H1 (cell line): ENCODE measurements around the gene ARPIN. TPM values are rescaled to one million over a fixed set of nuclear protein-coding genes. Genes with fewer than 3 reads are reported as not detected.

ENCODE experiments used
- CTCF ChIA-PET: fragments of 300-600 bp; sonication (Branson Sonifier 250); formaldehyde crosslinking; loops from one replicate; lab custom pipeline; 2021; ENCODE audit not compliant: partially characterized antibody; lab: Charles Lee
- POLR2A ChIA-PET: fragments of 300-600 bp; sonication (Branson Sonifier 250); formaldehyde crosslinking; loops from one replicate; lab custom pipeline; 2021; ENCODE audit warnings: inconsistent platforms; ENCODE audit not compliant: partially characterized antibody; lab: Charles Lee
- DNase-seq, 2 experiments: peaks; one replicate each; pipeline versions ENCODE4 v3.0.0 to v3.0.0-alpha.2; 2010 to 2022; ENCODE audit warnings: low spot score in 2 of 2, low read depth in 1 of 2, mixed read lengths in 1 of 2
- FAIRE-seq: peaks from 2 replicates; lab custom pipeline; 2011; peaks lifted over from hg19 to GRCh38; lab: Jason Lieb, UNC
- H2AFZ ChIP-seq: 2 replicates; pipeline ENCODE4 v1.8.1; 2012; ENCODE audit warnings: low read length, inconsistent platforms
- H2AK5ac ChIP-seq: 2 replicates; pipeline ENCODE4 v1.6.1; 2013; ENCODE audit warnings: low read depth, low read length
- H2BK120ac ChIP-seq: replicated peaks from 2 replicates; pipeline ENCODE3; 2013; ENCODE audit warnings: low read depth, low read length, inconsistent platforms
- H2BK12ac ChIP-seq: 2 replicates; pipeline ENCODE4 v1.6.1; 2013; ENCODE audit warnings: low read depth, low read length
- H2BK15ac ChIP-seq: 2 replicates; pipeline ENCODE4 v1.6.1; 2013; ENCODE audit warnings: low read length
- H2BK20ac ChIP-seq: 2 replicates; pipeline ENCODE4 v1.6.1; 2013; ENCODE audit warnings: low read length
- H2BK5ac ChIP-seq: 2 replicates; pipeline ENCODE4 v1.6.1; 2013; ENCODE audit warnings: low read depth, low read length
- H3K14ac ChIP-seq: 2 replicates; pipeline ENCODE4 v1.6.1; 2013; ENCODE audit warnings: inconsistent platforms; ENCODE audit not compliant: insufficient read length
- H3K18ac ChIP-seq: 2 replicates; pipeline ENCODE4 v1.6.1; 2013; ENCODE audit warnings: low read length; ENCODE audit errors: extremely low read depth
- H3K23ac ChIP-seq: 2 replicates; pipeline ENCODE4 v1.6.1; 2013; ENCODE audit warnings: inconsistent platforms; ENCODE audit not compliant: insufficient read length
- H3K23me2 ChIP-seq: 2 replicates; pipeline ENCODE4 v1.6.1; 2013; ENCODE audit warnings: low read depth, low read length
- H3K27ac ChIP-seq: 2 replicates; pipeline ENCODE4 v1.6.1; 2011; ENCODE audit warnings: low read depth, low read length, inconsistent platforms
- H3K27me3 ChIP-seq, 4 experiments: replicated peaks in 1 of 4; 1 replicate in 1 of 4; 2 replicates in 3 of 4; pipeline versions ENCODE4 v1.6.1 to v1.8.1; 2011 to 2013; ENCODE audit warnings: low read length in 3 of 4, mild to moderate bottlenecking in 3 of 4, inconsistent platforms in 2 of 4, mixed read lengths in 2 of 4, moderate library complexity in 1 of 4; ENCODE audit not compliant: control insufficient read depth in 3 of 4, insufficient read depth in 3 of 4; ENCODE audit errors: extremely low read depth in 1 of 4
- H3K36me3 ChIP-seq, 4 experiments: 2 replicates each; pipeline versions ENCODE4 v1.6.1 to v1.8.1; 2011 to 2013; ENCODE audit warnings: mild to moderate bottlenecking in 4 of 4, low read length in 3 of 4, moderate library complexity in 2 of 4, control low read depth in 1 of 4, inconsistent platforms in 1 of 4; ENCODE audit not compliant: insufficient read depth in 4 of 4, control insufficient read depth in 2 of 4
- H3K4ac ChIP-seq: replicated peaks from 2 replicates; pipeline ENCODE3; 2013; ENCODE audit warnings: low read length, low read depth, mixed read lengths, inconsistent platforms; ENCODE audit not compliant: insufficient read length
- H3K4me1 ChIP-seq, 4 experiments: replicated peaks in 1 of 4; 1 replicate in 1 of 4; 2 replicates in 3 of 4; pipeline versions ENCODE4 v1.6.1 to v1.8.1; 2011 to 2013; ENCODE audit warnings: low read length in 3 of 4, inconsistent platforms in 2 of 4, mixed read lengths in 1 of 4; ENCODE audit not compliant: insufficient read depth in 4 of 4, control insufficient read depth in 3 of 4
- H3K4me2 ChIP-seq, 2 experiments: 2 replicates each; pipeline versions ENCODE4 v1.6.1 to v1.8.1; 2011 to 2013; ENCODE audit warnings: low read depth in 2 of 2, low read length in 2 of 2, control low read depth in 1 of 2, inconsistent platforms in 1 of 2, mild to moderate bottlenecking in 1 of 2; ENCODE audit not compliant: insufficient read depth in 1 of 2
- H3K4me3 ChIP-seq, 4 experiments: fragments of 200-600, 300-600 bp in 1 of 4; sonication (generic), shearing (Covaris generic), sonication (Bioruptor Twin) in 1 of 4; 2 replicates each; pipeline versions ENCODE4 v1.5.1 to v1.8.1; 2011 to 2016; ENCODE audit warnings: low read length in 4 of 4, low read depth in 3 of 4, control low read depth in 2 of 4, inconsistent platforms in 2 of 4, mild to moderate bottlenecking in 2 of 4, mixed read lengths in 1 of 4, moderate library complexity in 1 of 4; ENCODE audit not compliant: insufficient read depth in 2 of 4; ENCODE audit errors: extremely low read depth in 1 of 4
- H3K56ac ChIP-seq: replicated peaks from 2 replicates; pipeline ENCODE3; 2013; ENCODE audit warnings: low read depth, mild to moderate bottlenecking, mixed read lengths, low read length, inconsistent platforms; ENCODE audit not compliant: insufficient read length
- H3K79me1 ChIP-seq: 2 replicates; pipeline ENCODE4 v1.6.1; 2013; ENCODE audit warnings: low read depth, low read length, control low read depth
- H3K79me2 ChIP-seq, 2 experiments: 2 replicates each; pipeline versions ENCODE4 v1.6.1 to v1.8.1; 2012 to 2013; ENCODE audit warnings: low read length in 2 of 2, mild to moderate bottlenecking in 2 of 2, inconsistent platforms in 1 of 2; ENCODE audit not compliant: insufficient read depth in 2 of 2, control insufficient read depth in 1 of 2
- H3K9ac ChIP-seq, 4 experiments: replicated peaks in 1 of 4; 1 replicate in 1 of 4; 2 replicates in 3 of 4; pipeline versions ENCODE4 v1.6.1 to v1.8.1; 2011 to 2013; ENCODE audit warnings: low read depth in 3 of 4, low read length in 3 of 4, control low read depth in 2 of 4, mild to moderate bottlenecking in 2 of 4, moderate library complexity in 2 of 4, inconsistent platforms in 1 of 4; ENCODE audit errors: extremely low read depth in 1 of 4
- H3K9me3 ChIP-seq, 2 experiments: 2 replicates each; pipeline versions ENCODE4 v1.6.1 to v1.8.1; 2012 to 2013; ENCODE audit warnings: mild to moderate bottlenecking in 2 of 2, moderate library complexity in 2 of 2, control low read depth in 1 of 2, inconsistent platforms in 1 of 2, low read depth in 1 of 2, low read length in 1 of 2, mixed read lengths in 1 of 2; ENCODE audit not compliant: insufficient read depth in 2 of 2
- H4K20me1 ChIP-seq, 2 experiments: replicated peaks in 1 of 2; 2 replicates each; pipeline versions ENCODE3 to v1.8.1; 2011 to 2013; ENCODE audit warnings: inconsistent platforms in 2 of 2, low read length in 2 of 2, mild to moderate bottlenecking in 1 of 2; ENCODE audit not compliant: insufficient read depth in 2 of 2, control insufficient read depth in 1 of 2
- H4K5ac ChIP-seq: 2 replicates; pipeline ENCODE4 v1.6.1; 2013; ENCODE audit warnings: low read length, low read depth, mixed read lengths, inconsistent platforms; ENCODE audit not compliant: insufficient read length
- H4K8ac ChIP-seq: 2 replicates; pipeline ENCODE4 v1.8.0; 2013; ENCODE audit warnings: mild to moderate bottlenecking, moderate library complexity, low read length, inconsistent platforms; ENCODE audit not compliant: insufficient read depth; ENCODE audit errors: extremely low read depth
- H4K91ac ChIP-seq: replicated peaks from 2 replicates; pipeline ENCODE3; 2013; ENCODE audit warnings: low read length, mixed read lengths, inconsistent platforms; ENCODE audit not compliant: insufficient read length
- CHD1 ChIP-seq: IDR thresholded peaks from 2 replicates; pipeline ENCODE4 v1.6.1; 2012; ENCODE audit warnings: low read depth, low read length, improper control_type of control experiment
- EGR1 ChIP-seq: IDR thresholded peaks from 2 replicates; pipeline ENCODE4 v1.6.1; 2011; ENCODE audit warnings: low read depth, low read length, borderline replicate concordance
- FOSL1 ChIP-seq: IDR thresholded peaks from 2 replicates; pipeline ENCODE4 v1.6.1; 2011; ENCODE audit warnings: mild to moderate bottlenecking, low read depth, low read length, moderate library complexity; ENCODE audit not compliant: insufficient read depth
- HDAC2 ChIP-seq, 2 experiments: fragments of 300-600 bp in 1 of 2; sonication (generic) in 1 of 2; IDR thresholded peaks; 2 replicates each; pipeline ENCODE4 v1.6.1; 2011 to 2012; ENCODE audit warnings: low read depth in 2 of 2, low read length in 2 of 2, mild to moderate bottlenecking in 2 of 2, moderate library complexity in 2 of 2, borderline replicate concordance in 1 of 2, inconsistent platforms in 1 of 2
- POU5F1 ChIP-seq: IDR thresholded peaks from 2 replicates; pipeline ENCODE4 v1.6.1; 2011; ENCODE audit warnings: low read depth, mild to moderate bottlenecking, low read length, moderate library complexity
- SIRT6 ChIP-seq: IDR thresholded peaks from one replicate; pipeline ENCODE4 v1.7.1; 2012; ENCODE audit warnings: low read length, inconsistent platforms
- TAF1 ChIP-seq: IDR thresholded peaks from 2 replicates; pipeline ENCODE4 v1.6.1; 2011; ENCODE audit warnings: mild to moderate bottlenecking, low read depth, low read length
- WGBS, 2 experiments: shearing (Covaris generic) in 1 of 2; methylation state at CpG; one replicate each; pipeline versions ENCODE4 v1.1.6 to v1.1.7; 2013 to 2015; ENCODE audit warnings: low lambda C conversion rate in 2 of 2, mixed read lengths in 2 of 2, inconsistent platforms in 1 of 2, low coverage in 1 of 2, missing lambda C conversion rate in 1 of 2; ENCODE audit not compliant: insufficient replicate concordance in 2 of 2, insufficient coverage in 1 of 2, insufficient read length in 1 of 2; ENCODE audit errors: extremely low coverage in 1 of 2, missing lambda C conversion rate in 1 of 2; 5-methylcytosine and 5-hydroxymethylcytosine counted together
- polyA plus RNA-seq, 7 experiments: library from polyadenylated mRNA; depleted of rRNA in 3 of 7; stranded (reverse) in 5 of 7; unstranded in 2 of 7; fragments of >200 nt in 5 of 7; fragments of 200-250 nt in 2 of 7; gene quantifications; 1 replicate in 5 of 7; 2 replicates in 1 of 7; 4 replicates in 1 of 7; pipeline versions ENCODE4 v1.2.1 to v1.2.3, GENCODE V29; 2011 to 2013; ENCODE audit warnings: missing spikeins in 2 of 7, mixed read lengths in 2 of 7
- total RNA-seq: library from RNA; stranded (reverse); fragmentation: NEBNext Ultra II Directional; extraction: Animal tissue kit (Norgen Biotek cat#: 25700); gene quantifications from 2 replicates; pipeline ENCODE4 v1.2.1, GENCODE V29; 2021

ARPIN gene
- total and polyA plus RNA-seq, 2 of the 8 experiments (the other 6 are each of a cell fraction or from before 2014, with no cell fraction given), result 3.1 to 3.9 TPM

GRCh38 chr15:89946681-89947299 lies 34.0 kb upstream of the ARPIN start:
- H3K23ac ChIP-seq, result no peak overlapping the region
- H3K9ac ChIP-seq, result no peak overlapping the region
- no peak overlapping the region for H3K18ac ChIP-seq
- no peak overlapping the region for H3K4me2 ChIP-seq
- H3K9me3 ChIP-seq, result no peaks in the 10 kb centered on the region
- no peak overlapping the region for H2BK15ac ChIP-seq
- no peak overlapping the region for H2BK20ac ChIP-seq
- H2AFZ ChIP-seq, result no peak overlapping the region
- no peaks in the 10 kb centered on the region for H4K20me1 ChIP-seq
- H4K8ac ChIP-seq, result no peak overlapping the region
- no peak overlapping the region for H3K27ac ChIP-seq
- no peak overlapping the region for H3K4ac ChIP-seq
- WGBS, 2 experiments, result 95% methylated on average over 6 of the region's 6 CpGs; no CpG with 5 or more reads in 1 of the 2 experiments
- DNase-seq, result no peak
- no peak overlapping the region for H2BK5ac ChIP-seq
- TF ChIP-seq SIRT6, result no peak
- TF ChIP-seq CHD1, result no peak
- TF ChIP-seq HDAC2 (IDR thresholded peaks at IDR 0.05; ENCODE audit: borderline replicate concordance in 1 of 2, low read depth in 2 of 2, low read length in 2 of 2), result no peak
- no peak for TF ChIP-seq EGR1
- TF ChIP-seq TAF1, result no peak
- TF ChIP-seq POU5F1, result no peak
- no peak for TF ChIP-seq FOSL1
- TF ChIP-seq, all 59 proteins: peak for 0
- H3K79me1 ChIP-seq, result no peaks in the 10 kb centered on the region
- H3K56ac ChIP-seq, result no peak overlapping the region
- H4K91ac ChIP-seq, result no peak overlapping the region
- no peaks in the 10 kb centered on the region for H3K79me2 ChIP-seq
- H3K27me3 ChIP-seq, result no peaks in the 10 kb centered on the region
- no peaks in the 10 kb centered on the region for H3K23me2 ChIP-seq
- H2BK120ac ChIP-seq, result no peak overlapping the region
- H3K4me1 ChIP-seq, result no peaks in the 10 kb centered on the region
- no peak overlapping the region for H3K4me3 ChIP-seq
- POLR2A ChIA-PET, result no interaction called here
- no peaks in the 10 kb centered on the region for H3K36me3 ChIP-seq
- FAIRE-seq, result no peak
- H2AK5ac ChIP-seq, result no peak overlapping the region
- H4K5ac ChIP-seq, result no peak overlapping the region
- H3K14ac ChIP-seq, result no peak overlapping the region
- no peak overlapping the region for H2BK12ac ChIP-seq
- CTCF ChIA-PET, result interaction anchor here (0.7 to 1.2 kb wide), 2 partner anchors 11 to 54 kb away, joined by 3 read pairs; no protein-coding TSS in a partner anchor
